Measurements from ENCODE around the gene HTR2C. TPM values are rescaled to one million over a fixed set of nuclear protein-coding genes. Genes with fewer than 3 reads are reported as not detected.

HTR2C gene
- total and polyA plus RNA-seq, 10 of the 15 experiments (the other 5 are each of a cell fraction or from before 2014, with no cell fraction given) = 0.03 TPM; not detected in 9

GRCh38 chrX:114650351-114650750, 66.5 kb downstream of the HTR2C start:
- DNase-seq (ENCODE audit: low read depth, low spot score) = no peak
- ChIA-PET CTCF (no interaction called here), RAD21 (ENCODE audit: unreplicated experiment) (no interaction called here), POLR2A (no interaction called here), SMC1A (ENCODE audit: uncharacterized antibody, unreplicated experiment) (no interaction called here)
- ATAC-seq = no peak
- no peak overlapping the region for H3K4me2 ChIP-seq (ENCODE audit: control insufficient read depth, insufficient read depth)
- intact Hi-C loops (cut with micrococcal nuclease; ENCODE audit: unreplicated experiment) = no loop called here
- no peaks in the 10 kb centered on the region for H3K27me3 ChIP-seq (replicated peaks in 1 of 2; ENCODE audit: control insufficient read depth in 2 of 2, insufficient read depth in 2 of 2, low read length in 1 of 2)
- no TSS peak for BruUV-seq (replicated peaks)
- H4K20me1 ChIP-seq (ENCODE audit: control insufficient read depth, insufficient read depth) = no peaks in the 10 kb centered on the region
- no peak overlapping the region for H3K4me3 ChIP-seq
- H3K36me3 ChIP-seq (ENCODE audit: control insufficient read depth in 2 of 2, insufficient read depth in 2 of 2, low read length in 1 of 2) = no peaks in the 10 kb centered on the region
- no peak overlapping the region for H3K9ac ChIP-seq (ENCODE audit: control insufficient read depth, insufficient read depth, low read length)
- FAIRE-seq = no peak
- in situ Hi-C loops (cut with MboI) = no loop called here
- H3K27ac ChIP-seq (ENCODE audit: control insufficient read depth, insufficient read depth) = no peak overlapping the region
- TF ChIP-seq DPF2 (IDR thresholded peaks at IDR 0.05) = no peak
- TF ChIP-seq GATAD2B (conservative IDR thresholded peaks at IDR 0.05; ENCODE audit: low read depth) = no peak
- TF ChIP-seq E4F1 (IDR thresholded peaks at IDR 0.05; ENCODE audit: borderline replicate concordance, partially characterized antibody) = no peak
- TF ChIP-seq RB1 (IDR thresholded peaks at IDR 0.05; ENCODE audit: borderline replicate concordance) = no peak
- TF ChIP-seq STAT3 (IDR thresholded peaks at IDR 0.05; ENCODE audit: low read depth, low read length) = no peak
- no peak for TF ChIP-seq SMARCA5 (IDR thresholded peaks at IDR 0.05)
- no peak for TF ChIP-seq PML (IDR thresholded peaks at IDR 0.05; ENCODE audit: low read length)
- TF ChIP-seq MXI1 (IDR thresholded peaks at IDR 0.05; ENCODE audit: low read depth, low read length) = no peak
- no peak for TF ChIP-seq TCF12 (IDR thresholded peaks at IDR 0.05; ENCODE audit: low read depth, low read length)
- TF ChIP-seq TARDBP (IDR thresholded peaks at IDR 0.05; ENCODE audit: borderline replicate concordance) = no peak
- H2AFZ ChIP-seq (ENCODE audit: control insufficient read depth, low read depth, low read length) = no peak overlapping the region
- H3K79me2 ChIP-seq (ENCODE audit: control insufficient read depth, insufficient read depth, low read length) = no peaks in the 10 kb centered on the region
- no peaks in the 10 kb centered on the region for H3K4me1 ChIP-seq (ENCODE audit: control insufficient read depth, insufficient read depth, low read length)
- H3K9me3 ChIP-seq (replicated peaks; ENCODE audit: control insufficient read depth, insufficient read depth, low read length) = no peaks in the 10 kb centered on the region

Data from GM12878 (cell line).